Neural cell (in vitro differentiated cells): ENCODE results near the gene BIVM.

Source experiments
- EP300 ChIP-seq: fragments of 450-650 bp; conservative IDR thresholded peaks from 2 replicates; pipeline ENCODE4 v1.6.1; 2014; ENCODE audit warnings: antibody characterized with exemption, mild to moderate bottlenecking, moderate library complexity; ENCODE audit not compliant: poor library complexity, severe bottlenecking
- EZH2 ChIP-seq: fragments of 200-600, 300-800 bp; shearing (Covaris generic), sonication (generic); IDR thresholded peaks from 2 replicates; pipeline ENCODE4 v1.6.1; 2014; ENCODE audit warnings: antibody characterized with exemption, low read length, borderline replicate concordance, mild to moderate bottlenecking; ENCODE audit not compliant: insufficient read depth, poor library complexity, severe bottlenecking
- POLR2AphosphoS5 ChIP-seq: IDR thresholded peaks from 2 replicates; pipeline ENCODE4 v1.6.1; 2012
- TF ChIP-seq, protein P1 (sequence below): fragments of 450-650 bp; IDR thresholded peaks from 2 replicates; pipeline ENCODE4 v1.5.1; 2014; ENCODE audit warnings: antibody characterized with exemption, mild to moderate bottlenecking, moderate library complexity; ENCODE audit not compliant: poor library complexity, severe bottlenecking

DNA sequence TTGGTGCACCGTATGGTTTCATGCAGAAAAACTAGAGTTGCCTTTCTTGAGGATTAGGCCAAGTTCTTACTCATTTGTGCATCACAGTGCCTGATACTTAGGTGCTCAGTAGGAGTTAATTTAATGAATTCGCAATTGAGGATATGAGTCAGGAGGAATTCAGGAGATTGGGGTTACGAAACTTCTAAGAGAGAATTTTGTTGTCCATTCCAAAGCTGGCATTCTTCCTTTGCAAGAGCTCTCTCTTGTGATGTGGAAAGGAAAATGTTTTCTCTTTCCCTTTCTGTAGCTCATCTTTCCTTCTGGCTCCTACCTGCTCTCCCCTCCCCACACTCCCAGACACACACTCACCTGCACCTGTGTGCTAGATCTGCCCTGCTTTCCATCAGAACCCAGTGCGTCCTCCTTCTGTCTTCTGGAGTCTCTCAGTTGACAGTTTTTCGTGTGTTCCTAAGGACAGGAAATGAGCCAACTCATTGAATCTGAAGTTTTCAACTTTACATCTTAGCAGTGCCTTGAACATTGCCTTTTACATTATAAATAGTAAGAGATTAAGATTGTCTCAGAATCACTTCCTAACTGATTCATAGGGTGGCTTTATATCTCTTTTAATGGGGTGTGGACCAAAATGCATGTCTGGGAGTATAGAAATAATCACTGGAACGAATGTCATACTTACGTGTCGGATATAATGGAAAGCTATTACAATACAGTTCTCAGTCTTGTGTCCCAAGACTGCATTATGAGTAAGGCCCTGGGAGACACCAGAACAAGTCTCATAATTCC is 27.2 kb downstream of the BIVM start:
- TF ChIP-seq, protein P1, sequence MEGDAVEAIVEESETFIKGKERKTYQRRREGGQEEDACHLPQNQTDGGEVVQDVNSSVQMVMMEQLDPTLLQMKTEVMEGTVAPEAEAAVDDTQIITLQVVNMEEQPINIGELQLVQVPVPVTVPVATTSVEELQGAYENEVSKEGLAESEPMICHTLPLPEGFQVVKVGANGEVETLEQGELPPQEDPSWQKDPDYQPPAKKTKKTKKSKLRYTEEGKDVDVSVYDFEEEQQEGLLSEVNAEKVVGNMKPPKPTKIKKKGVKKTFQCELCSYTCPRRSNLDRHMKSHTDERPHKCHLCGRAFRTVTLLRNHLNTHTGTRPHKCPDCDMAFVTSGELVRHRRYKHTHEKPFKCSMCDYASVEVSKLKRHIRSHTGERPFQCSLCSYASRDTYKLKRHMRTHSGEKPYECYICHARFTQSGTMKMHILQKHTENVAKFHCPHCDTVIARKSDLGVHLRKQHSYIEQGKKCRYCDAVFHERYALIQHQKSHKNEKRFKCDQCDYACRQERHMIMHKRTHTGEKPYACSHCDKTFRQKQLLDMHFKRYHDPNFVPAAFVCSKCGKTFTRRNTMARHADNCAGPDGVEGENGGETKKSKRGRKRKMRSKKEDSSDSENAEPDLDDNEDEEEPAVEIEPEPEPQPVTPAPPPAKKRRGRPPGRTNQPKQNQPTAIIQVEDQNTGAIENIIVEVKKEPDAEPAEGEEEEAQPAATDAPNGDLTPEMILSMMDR, result no peak
- TF ChIP-seq EP300 (no peak), POLR2AphosphoS5 (no peak), EZH2 (no peak)
